Retina (tissue), 1 donor: ENCODE measurements around the gene WWOX.
"Not testable (repeated sequence)": the region's sequence is repeated elsewhere in the genome, so short reads cannot be mapped to it uniquely, and the experiment has no call there.

Experiments used
- DNase-seq: peaks from one replicate; pipeline ENCODE4 v3.0.0-alpha.2; 2016

Gene WWOX

DNA sequence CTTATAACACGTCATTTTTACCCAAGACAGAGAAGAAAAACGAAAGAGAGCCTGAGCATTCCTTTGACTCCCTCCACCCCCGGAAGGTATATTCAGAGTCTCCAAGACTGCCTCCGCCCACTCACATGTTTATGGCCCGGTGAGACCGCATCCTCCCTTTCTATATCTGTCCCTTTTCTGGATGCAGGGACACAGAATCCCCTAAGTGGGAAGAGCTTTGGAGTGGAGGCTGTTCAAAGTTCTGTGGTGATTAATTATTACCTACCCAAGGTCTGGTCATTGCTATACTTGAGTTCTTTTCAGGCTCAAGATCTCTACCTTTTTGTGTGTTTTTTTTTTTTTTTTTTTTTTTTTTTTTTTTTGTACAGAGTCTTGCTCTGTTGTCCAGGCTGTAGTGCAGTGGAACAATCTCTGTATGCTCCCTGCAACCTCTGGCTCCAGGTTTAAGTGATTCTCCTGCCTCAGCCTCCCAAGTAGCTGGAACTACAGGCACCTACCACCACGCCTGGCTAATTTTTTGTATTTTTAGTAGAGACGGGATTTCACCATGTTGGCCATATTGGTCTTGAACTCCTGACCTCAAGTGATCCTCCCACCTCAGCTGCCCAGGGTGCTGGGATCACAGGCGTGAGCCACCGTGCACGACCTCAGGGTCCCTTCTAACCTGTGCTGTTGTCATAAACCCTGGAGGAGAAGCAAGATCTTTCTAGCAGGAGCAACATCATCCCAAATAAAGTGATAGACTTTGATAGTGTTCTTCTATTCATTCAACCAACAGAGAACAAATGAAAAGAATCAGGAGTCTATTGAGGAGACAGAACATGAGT, 407.1 kb downstream of the WWOX start:
- no peak for DNase-seq

DNA sequence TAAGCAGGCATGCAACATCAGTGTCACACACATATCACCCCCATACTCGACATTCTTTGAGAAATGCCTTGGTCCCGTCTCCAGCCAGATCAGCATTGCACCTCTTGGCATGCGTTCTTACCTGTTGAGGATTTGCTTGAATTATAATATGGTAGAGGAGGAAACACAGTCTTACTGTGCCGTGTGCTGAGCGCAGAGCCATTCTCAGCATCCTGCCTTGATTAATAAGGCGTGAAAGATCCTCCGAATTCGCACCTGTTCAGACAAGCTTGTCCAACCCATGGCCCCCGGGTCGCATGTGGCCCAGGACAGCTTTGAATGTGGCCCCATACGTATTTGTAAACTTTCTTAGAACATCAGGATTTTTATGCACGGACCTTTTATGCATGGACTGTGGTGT, 408.1 kb downstream of the WWOX start:
- DNase-seq: no peak

DNA sequence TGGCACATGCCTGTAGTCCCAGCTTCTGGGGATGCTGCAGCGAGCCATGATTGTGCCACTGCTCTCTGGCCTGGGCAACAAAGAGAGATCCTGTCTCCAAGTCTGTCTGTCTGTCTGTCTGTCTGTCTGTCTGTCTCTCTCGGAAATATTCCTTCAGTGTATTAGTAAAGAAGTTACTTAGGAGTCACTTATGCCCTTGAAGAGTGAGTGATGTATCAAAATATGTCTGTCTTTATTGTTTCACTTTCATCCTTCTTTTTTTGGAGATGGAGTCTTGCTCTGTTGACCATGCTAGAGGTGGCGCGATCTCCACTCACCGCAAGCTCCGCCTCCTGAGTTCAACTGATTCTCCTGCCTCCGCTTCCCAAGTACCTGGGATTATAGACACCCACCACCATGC, 410.5 kb downstream of the WWOX start:
- DNase-seq: no peak

DNA sequence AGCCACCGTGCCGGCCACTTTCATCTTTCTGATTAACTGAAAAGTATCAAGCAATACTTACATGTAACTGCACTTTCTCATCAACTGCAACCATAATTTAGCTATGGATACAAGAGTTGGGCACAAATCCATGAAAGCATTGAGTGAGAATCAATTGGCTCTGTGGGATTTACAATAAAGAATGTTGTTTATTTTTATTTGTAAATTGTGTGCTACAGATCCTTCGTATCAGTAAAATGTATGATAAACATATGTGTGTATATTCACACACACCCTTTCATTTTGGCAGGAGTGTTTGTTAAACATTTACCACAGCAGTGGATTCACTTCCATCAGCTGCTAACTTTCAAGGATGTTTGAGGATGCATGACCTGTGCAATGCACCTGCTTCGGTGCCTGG, 411.0 kb downstream of the WWOX start:
- DNase-seq: no peak

DNA sequence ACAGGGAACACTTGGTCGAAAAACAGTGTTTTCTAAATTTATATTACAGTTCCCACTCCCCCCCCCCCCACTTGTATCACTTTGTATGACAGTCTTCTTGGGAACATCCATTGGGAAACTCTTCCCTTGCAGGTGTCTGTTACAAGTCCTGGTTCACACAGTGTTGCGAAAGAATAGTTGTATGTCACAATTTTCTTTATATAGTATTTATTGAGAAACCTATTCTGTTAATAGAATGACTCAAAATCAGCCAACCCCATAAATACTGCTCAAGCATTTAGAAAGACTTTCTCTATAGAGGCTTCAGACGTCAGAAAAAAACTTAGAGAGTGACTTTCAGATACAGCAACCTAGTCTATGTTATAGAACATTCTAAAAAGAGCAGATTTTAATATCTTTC, 414.4 kb downstream of the WWOX start:
- DNase-seq: no peak

DNA sequence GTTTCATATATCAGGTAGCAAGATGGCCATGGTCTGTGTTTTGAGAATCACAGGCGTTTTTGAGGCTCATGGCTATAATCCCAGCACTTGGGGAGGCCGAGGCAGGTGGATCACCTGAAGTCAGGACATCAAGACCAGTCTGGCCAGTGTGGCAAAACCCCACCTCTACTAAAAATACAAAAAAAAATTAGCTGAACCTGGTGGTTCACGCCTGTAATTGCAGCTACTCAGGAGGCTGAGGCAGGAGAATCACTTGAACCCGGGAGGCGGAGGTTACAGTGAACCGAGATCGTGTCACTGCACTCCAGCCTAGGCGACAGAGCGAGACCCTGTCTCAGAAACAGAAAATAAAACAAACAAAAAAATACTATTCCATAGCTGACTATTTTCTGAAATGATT, 415.4 kb downstream of the WWOX start:
- DNase-seq: not testable (repeated sequence)

DNA sequence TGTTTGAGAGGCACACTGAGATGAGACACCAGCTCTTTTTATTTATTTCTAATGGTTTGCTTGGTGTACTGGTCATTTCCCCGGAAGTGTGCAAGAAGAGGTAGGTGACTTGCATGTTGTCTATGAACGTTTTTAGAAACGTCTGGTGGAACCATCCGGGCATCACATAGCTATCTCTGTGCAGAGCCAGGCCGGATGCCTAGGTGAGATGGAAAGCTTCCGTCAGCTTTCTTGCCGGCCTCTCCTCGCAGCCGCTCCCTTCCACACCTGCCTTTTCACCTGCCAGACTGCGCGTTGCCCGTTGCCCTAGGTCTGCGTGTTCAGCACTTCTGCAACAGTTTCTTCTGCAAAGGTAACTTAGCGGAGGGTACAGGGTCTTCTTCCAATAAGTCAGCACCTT, 416.0 kb downstream of the WWOX start:
- no peak for DNase-seq

DNA sequence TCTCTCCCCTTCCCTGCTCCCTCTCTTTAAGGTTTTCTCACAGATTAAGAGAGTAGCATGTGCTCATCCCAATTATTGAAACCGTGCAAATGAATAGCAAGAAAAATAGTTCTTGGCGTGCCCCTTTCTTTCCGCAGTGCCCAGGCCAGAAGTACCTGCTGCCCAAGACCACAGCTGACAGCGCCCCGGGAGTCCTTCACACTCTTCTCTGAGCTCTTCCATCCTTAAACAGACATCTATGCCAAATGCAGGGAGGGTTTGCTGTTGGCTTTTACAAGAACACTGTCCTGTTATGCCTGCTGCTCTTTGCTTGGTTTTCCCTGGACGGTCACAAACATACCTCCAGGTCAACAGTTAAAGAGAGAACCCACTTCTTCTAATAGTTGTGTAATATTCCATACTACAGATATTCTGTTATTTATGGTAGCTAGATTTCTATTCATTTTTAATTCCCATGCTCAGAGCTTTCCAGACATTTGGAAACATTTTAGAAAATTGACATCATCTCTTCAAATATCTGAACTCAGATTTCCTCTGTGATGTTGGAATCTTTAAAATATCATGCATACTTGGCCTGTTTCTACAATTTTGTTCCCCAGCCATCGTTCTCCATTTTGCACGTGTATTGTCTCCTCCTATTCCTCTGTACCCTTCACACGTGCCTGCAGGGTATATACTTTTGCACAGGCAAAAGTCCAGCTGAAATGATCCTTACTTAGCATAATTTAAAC, 416.7 kb downstream of the WWOX start:
- no peak for DNase-seq

DNA sequence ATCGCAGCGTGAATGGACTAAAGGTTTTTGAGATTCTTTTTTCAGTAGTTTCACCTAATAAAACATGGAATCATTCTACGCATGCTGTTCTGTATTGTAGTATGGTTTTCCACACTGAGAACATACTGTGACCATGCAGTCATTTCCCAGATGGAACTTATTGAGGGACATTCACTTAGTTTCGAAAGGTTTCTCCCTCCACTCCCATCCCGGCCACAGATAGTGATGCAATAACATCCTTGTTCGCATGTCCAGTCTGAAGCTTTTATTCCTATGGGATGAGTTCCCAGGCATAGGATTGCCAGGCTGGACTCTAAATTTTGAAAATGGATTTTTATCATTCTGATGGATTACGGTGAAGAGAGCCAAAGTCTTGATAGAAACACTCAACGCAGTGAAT, 420.4 kb downstream of the WWOX start:
- DNase-seq: no peak

DNA sequence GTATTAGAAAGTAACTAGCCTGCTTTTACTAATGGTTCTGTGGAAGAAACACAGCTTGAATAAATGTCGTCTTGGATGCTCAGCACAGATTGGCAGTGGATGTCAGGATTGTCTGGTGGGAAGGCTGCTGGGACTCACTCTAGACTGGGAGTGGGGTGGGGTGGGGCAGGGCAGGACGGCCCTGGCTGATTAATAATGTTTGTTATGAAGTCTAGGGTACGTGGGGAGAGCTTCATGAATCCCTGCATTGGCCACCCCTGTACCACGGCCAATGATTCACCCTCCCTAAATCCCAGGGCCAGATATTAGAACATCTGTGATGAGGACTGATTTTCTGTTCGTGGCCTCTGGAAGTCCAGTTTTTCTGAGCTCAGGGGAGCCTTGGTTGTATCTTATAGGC, 421.0 kb downstream of the WWOX start:
- DNase-seq: no peak

DNA sequence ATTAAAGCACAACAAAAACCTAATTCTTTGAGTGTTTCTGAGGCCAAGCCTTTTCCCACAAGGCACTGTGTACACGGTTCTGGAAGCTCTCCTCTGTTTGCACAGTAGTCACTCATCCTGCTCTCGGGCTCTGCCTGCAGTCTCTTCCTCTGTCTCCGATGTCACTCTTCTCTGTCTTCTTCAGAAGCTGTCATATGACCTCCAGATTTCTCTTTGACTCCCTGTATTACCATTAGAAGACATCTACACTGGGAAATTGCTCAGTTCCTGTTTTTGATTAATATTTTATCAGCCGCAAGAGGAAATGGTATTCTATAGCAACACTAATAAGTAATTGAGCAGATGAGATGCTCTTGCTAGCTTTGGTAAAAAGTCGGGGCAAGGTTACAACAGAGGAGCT, 422.9 kb downstream of the WWOX start:
- DNase-seq: no peak

DNA sequence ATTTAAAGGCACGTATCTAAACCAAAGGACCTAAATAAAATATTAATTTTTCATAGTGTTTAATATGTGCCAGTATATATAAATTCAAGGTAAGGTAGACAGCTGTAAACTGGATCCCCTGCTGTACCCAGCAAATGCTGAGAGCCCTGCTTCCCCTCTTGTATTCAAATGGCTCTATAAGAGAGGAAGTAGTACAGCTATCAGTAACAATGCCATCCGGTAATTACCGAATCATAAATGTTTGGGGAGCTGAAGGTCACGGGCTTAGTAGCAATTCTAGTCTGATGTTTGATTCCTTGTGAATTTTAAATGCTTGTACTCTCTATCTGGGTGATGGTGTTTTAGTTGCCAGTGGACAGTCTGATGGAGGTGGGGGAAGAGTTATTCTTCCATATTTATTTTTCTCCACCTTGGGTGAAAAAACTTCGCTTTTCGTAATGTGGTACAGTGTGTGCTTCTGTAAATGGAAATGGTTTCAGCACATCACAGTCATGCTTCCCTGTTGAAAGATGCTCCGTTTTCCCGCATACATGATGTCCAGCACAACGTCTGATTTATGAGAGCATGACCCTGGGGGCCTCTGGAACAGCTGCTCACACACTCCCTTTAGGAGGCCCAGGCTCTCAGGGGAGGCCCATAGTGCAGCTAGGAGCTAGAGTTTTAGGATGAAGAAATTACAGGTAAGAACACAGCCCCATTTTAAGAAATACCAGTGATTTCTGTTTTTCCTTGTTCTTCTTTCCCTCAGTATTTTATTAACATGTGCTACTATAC, 423.9 kb downstream of the WWOX start:
- DNase-seq: peak; percentile 49

DNA sequence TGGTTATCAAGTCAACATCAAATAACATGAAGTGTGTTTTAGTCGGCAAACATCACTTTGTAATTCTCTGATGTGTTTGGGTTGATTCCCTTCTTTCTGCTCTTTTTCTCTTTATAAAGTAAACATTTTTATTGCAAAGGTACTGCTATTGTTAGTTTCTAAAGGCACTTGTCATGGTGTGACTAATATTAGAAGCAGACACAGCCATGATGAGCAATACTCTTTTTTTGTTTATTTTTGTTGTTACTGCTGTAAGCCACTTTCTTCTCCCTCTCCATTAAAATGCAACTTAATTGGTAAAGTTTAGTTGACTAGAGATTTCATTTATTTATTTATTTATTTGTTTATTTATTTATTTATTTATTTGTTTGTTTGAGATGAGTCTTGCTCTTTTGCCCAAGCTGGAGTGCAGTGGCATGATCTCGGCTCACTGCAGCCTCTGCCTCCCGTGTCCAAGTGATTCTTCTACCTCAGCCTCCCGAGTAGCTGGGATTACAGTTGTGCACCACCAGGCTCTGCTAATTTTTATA, 424.7 kb downstream of the WWOX start:
- no peak for DNase-seq

DNA sequence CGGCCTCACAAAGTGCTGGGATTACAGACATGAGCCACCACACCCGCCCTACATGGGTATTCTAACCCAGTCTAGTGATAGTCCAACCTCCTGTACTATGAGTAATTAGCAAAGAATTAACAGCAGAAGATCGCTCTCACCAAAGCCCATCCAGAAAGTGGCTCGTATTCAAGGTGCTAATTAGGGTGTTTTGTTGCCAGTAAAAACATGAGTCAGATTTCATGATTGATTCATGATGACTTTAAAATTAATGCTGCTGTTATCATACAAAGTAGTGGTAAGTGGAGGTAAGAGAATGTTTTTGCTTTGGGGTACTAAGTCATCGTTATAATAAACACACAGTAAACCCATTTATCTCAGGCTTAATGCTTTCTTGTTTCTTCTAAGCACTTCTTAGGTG, 428.8 kb downstream of the WWOX start:
- DNase-seq: no peak

DNA sequence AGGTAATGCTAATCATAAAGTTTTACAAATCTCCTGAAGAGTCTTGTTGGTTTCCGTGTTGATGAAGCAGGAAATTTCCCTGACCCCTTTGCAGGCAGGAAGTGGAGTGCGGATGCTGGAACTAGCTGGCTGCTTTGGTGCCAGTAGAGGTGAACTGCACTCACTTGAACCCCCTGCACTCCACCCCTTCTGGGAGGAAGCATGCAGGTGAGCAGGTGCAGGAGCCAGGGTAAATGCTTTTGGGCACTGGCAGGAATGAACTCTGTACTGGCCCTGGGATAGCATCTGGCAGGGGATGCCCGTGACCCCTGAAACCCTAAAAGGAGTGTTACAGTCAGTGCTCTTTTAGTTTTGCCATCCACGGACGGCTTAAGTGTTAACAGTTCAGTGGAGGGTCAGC, 430.4 kb downstream of the WWOX start:
- DNase-seq: no peak

DNA sequence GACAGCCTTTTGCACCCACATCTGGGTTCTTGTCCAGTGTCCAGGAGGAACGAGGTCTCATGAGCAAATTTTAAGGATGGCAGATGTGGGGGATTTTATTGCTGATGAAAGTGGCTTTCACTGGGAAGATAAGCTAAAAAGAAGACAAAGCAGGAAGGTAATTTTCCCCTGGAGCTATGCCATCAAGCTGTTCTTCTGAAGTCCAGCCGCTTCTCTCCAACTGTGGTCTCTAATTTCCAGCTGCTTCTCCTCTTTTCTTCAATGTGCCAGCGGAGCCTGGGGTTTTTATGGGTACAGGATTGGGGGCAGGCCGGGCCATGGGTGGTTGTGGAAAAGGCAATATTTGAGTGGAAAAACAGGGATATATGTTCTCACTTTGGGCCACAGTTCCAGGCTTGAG, 430.8 kb downstream of the WWOX start:
- DNase-seq: no peak

DNA sequence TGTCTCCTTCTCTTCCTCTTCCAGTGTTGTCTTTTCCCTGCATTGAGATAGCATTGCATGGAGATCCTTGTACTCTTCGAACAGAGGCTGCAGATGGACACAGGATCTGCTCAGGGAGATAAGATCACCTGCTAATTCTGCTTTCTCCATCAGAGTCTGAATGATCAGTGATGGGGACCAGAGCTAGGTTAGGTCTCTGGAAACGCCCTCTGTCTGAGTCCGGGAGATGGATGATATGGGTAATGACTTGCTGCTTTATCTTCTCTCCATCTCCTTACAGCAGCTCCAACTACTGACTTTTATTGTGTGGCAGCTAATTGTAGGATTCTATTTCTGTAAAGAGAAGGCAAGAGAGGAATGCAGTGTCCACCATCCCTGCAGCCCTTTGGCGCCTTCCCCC, 435.6 kb downstream of the WWOX start:
- no peak for DNase-seq

DNA sequence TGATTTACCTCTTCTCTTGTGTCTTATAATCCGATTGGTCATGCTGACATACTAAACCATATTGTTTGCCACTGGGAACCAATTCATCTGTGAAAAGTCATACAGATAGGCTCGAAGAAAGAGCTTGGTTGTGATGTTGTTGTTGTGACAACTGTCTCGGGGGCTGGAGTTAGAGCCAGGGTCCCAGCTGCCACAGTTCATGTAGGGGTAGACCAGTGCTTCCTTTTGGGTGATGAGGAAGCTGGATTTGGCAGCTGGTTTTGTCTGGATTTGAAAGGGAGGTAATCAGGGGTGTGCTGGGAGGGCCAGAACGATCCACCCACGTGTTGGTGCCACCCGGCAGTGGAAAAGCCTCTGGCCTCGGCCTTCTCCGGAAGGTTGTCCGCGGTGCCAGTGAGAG, 438.1 kb downstream of the WWOX start:
- no peak for DNase-seq

DNA sequence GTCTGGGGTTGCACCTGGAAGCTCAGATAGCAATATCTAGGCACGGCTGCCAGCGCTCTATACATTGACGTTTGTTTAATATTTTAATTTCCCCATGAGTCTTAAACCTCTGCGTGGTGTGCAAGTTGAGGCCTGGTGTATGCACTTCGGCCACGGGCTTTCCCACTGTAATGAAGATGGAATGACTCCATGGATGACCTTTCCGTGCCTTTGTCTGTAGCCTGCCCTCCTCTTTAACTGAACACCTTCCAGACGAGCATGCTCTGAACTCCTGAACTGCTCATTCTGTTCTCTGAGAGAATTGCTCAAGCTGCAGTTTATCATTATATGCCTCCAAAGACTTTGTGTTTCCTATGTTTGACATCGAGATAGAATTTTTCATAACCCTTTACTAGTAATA, 438.8 kb downstream of the WWOX start:
- no peak for DNase-seq

DNA sequence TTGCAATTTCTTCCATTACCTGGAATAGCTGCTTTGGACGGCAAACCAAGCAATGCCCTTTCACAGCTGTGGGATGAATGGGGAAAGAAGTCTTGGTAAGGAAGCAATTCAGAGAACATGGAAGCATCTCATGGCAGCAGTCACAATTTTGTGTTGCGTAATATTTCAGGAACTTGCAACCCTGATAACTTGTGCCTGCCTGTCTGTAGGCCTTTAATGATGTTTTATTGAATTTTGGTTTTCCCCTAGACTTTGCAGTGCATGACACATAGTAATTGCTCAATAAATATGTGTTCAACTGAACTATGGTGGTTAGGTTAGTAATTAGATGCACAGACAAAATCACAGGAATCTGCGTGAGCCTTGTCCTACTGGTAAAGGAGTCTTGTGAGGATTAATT, 439.5 kb downstream of the WWOX start:
- DNase-seq: no peak

DNA sequence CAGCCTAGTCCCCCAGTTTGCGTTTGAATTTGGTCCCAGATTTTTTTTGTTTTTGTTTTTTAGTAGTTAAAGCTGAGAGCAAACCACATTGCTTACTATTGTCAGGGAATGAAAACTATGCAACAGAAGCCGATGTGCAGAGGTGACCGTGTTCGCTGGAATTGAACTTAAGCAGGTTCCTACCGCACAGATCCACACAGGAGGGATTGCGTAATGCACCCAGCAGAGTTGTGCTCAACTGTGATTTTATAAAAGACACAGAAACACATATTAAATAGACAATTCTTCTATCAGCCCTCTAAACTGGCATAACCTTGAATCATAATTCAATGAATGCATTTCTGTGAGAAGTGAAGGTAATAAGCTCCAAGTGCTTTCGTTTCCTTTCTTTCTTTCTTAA, 443.0 kb downstream of the WWOX start:
- DNase-seq: no peak

DNA sequence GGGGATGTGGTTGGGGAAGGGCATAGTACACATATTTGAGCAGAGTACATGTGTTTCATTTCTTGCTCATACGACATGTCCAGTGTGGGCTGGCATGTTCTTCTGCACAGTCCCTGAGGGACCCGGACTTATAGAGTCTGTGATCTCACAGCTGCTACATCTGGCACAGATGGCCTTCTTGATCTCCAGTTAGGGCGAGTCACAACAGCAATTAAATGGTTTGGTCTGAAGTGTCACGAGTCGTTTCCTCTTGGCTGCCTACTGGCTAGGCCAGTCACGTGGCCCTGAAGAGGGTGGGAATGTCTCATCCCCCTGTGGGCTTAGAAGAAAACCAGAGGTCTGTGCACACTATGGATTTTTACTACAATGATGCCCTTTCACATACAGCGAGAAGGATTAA, 443.6 kb downstream of the WWOX start:
- DNase-seq: no peak

DNA sequence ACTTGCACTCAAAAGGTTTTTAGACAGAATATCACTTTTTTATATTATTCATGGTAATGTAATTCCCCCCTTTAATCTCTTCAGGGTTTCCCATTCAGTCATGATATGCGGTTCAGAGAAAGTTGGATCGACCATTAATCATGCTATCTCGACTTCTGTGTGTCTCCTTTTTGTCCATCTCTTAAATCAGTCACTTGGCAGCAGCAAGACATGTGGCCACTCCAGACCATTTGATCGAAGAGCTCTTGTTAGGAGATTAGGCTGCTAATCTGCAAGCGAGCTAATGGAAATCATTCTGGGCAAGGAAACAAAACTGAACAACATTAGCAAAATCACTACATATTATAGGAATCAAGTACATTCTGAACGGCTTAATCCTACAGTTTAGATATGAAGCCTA, 449.9 kb downstream of the WWOX start:
- no peak for DNase-seq
